ENCODE results near the gene SMAD2. TPM values are rescaled to one million over a fixed set of nuclear protein-coding genes. Genes with fewer than 3 reads are reported as not detected.

The SMAD2 gene
- total and polyA plus RNA-seq, 2 experiments from 2014 or later: 30.9 to 90.7 TPM

GRCh38 chr18:47975105-47975504, 44.6 kb upstream of the SMAD2 start:
- TF ChIP-seq ETS1 (IDR thresholded peaks at IDR 0.05): no peak
- TF ChIP-seq EZH2phosphoT487 (IDR thresholded peaks at IDR 0.05; ENCODE audit: unreplicated experiment): no peak
- no peak for TF ChIP-seq REST (IDR thresholded peaks at IDR 0.05; ENCODE audit: unreplicated experiment)
- TF ChIP-seq CREB1 (CRISPR knock-in tag; IDR thresholded peaks at IDR 0.05; ENCODE audit: low read depth): no peak
- no peak for TF ChIP-seq JUNB (IDR thresholded peaks at IDR 0.05; ENCODE audit: unreplicated experiment)
- TF ChIP-seq NANOG (IDR thresholded peaks at IDR 0.05; ENCODE audit: borderline replicate concordance): no peak
- TF ChIP-seq CTCF (conservative IDR thresholded peaks at IDR 0.05; ENCODE audit: low read depth in 2 of 2): no peak
- TF ChIP-seq POLR2AphosphoS5 (IDR thresholded peaks at IDR 0.05; ENCODE audit: low read depth): no peak
- TF ChIP-seq ZNF331 (CRISPR knock-in tag; IDR thresholded peaks at IDR 0.05; ENCODE audit: low read depth): no peak
- no peak for TF ChIP-seq EZH2 (IDR thresholded peaks at IDR 0.05; ENCODE audit: low read depth, unreplicated experiment)
- no peak for TF ChIP-seq ZNF462 (CRISPR knock-in tag; IDR thresholded peaks at IDR 0.05)
- TF ChIP-seq ZNF114 (CRISPR knock-in tag; IDR thresholded peaks at IDR 0.05): no peak
- no peak for TF ChIP-seq STAT1 (IDR thresholded peaks at IDR 0.05; ENCODE audit: unreplicated experiment)
- Histone ChIP-seq H3K9me2 (ENCODE audit: insufficient read depth) (no peaks in the 10 kb centered on the region), H3F3A (replicated peaks; ENCODE audit: low read depth) (no peaks in the 10 kb centered on the region), H3K27me3 (ENCODE audit: insufficient read depth) (no peaks in the 10 kb centered on the region), H3K4me2 (no peak overlapping the region), H3K79me2 (replicated peaks; ENCODE audit: insufficient read depth) (no peaks in the 10 kb centered on the region), H3K27ac (ENCODE audit: low read depth) (no peak overlapping the region), H3K36me3 (ENCODE audit: insufficient read depth) (no peaks in the 10 kb centered on the region), H2AFZ (no peak overlapping the region), H3K4me3 (no peak overlapping the region), H3K4me1 (ENCODE audit: insufficient read depth) (peaks cover 33% of the 10 kb centered on the region), H4K20me1 (replicated peaks; ENCODE audit: insufficient read depth) (no peaks in the 10 kb centered on the region)
- H3K4me3 Mint-ChIP-seq: no peak overlapping the region
- DNase-seq (ENCODE audit: low spot score): peak; percentile 51
- peaks cover 50% of the 10 kb centered on the region for H3K4me1 Mint-ChIP-seq
- ATAC-seq: peak; percentile 89
- no peaks in the 10 kb centered on the region for H3K36me3 Mint-ChIP-seq (ENCODE audit: low read depth)
- H3K9me3 Mint-ChIP-seq: peaks cover 6% of the 10 kb centered on the region; the same call in 2 of the 3 replicates
- H3K27ac Mint-ChIP-seq: no peak overlapping the region
- H3K27me3 Mint-ChIP-seq (ENCODE audit: insufficient read depth, low read depth, poor library complexity): peaks cover 4% of the 10 kb centered on the region

All from GM23338 (cell line).